Measurements from ENCODE around the gene EPHA4.

The EPHA4 gene

DNA sequence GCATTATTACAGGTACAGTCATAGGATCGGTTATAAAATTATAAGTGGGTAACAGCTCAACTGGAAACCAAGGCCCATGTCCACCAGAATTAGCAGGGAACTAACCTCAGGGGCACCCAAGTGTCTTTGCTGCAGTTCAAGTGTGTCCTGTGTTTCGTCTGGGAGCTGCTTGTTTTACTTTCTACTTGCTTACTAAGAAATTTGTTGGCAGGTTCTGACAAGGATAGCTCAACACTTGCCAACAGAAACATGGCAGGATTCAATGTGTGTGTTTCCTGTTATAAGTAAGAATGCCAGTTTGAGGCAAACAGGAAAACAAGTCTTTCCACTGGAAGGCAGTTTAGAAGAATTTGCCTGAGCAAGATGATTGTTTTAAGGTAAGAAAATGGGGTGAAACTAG, 104.5 kb downstream of the EPHA4 start:
- no peak for DNase-seq

GRCh38 chr2:221466744-221467143, 105.4 kb downstream of the EPHA4 start:
- no peak for DNase-seq

DNA sequence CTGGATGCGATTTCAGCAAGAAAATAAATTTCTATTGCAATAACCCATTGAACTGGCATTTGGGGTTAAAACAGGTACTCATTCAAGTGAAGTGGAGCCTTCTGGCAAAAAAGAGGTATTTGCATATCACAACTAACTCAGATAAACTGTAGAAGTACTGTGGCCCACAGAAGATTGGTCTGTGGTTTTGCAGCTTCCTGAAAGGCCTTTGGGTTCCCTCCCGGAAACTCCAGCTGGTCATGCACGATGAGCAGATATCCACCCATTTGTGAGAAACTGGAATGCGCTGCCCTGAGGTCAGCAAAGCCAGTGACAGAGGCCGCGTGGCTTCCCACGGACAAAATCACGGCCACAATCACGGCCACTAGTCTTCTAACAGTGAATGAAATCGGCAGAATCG, 106.3 kb downstream of the EPHA4 start:
- DNase-seq: no peak

- no peak for DNase-seq
Measured at GRCh38 chr2:221464971-221465370, 107.1 kb downstream of the EPHA4 start.

GRCh38 chr2:221463241-221463896, 108.7 kb downstream of the EPHA4 start:
- no peak for DNase-seq

GRCh38 chr2:221461901-221462300, 110.2 kb downstream of the EPHA4 start:
- no peak for DNase-seq

DNA sequence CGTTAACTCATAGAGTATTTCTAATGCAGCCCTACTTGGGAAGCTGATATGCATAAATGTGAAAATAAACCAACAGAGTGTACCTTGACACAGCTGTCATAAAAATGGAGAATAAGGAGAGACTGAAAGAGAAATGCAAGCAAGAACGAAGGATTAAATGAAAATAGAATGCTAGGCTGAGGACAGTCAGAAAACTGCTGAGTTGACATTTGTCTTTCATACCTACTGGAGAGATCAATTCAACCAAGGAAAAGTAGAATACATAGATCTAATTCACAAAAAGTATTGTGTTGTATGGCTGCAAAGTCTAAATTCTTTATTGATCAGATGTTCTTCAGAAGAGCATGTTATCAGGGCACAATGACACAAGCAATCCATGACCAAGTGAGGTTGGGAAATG, 112.0 kb downstream of the EPHA4 start:
- DNase-seq: no peak

DNA sequence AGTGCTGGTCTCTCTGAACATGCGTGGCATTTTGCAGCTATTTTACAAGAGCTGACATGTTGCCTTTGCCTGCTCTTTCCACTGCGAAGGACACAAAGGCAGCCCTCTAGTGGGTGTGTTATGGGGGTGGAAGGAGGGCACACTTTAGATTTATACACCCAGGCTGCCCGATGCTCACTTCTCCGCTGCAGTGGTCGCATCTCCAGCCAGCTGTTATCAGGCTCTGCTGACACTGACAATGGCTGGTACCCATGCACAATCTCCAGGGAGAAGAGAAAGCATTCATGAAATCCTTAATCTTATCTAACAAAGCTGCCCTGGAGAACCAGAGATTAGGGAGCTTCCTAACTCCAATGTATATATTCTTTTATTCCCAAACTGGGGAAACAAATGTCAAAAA, 113.5 kb downstream of the EPHA4 start:
- DNase-seq: no peak

GRCh38 chr2:221455214-221455613, 116.9 kb downstream of the EPHA4 start:
- DNase-seq: no peak

GRCh38 chr2:221454459-221455105, 117.5 kb downstream of the EPHA4 start:
- DNase-seq: no peak

DNA sequence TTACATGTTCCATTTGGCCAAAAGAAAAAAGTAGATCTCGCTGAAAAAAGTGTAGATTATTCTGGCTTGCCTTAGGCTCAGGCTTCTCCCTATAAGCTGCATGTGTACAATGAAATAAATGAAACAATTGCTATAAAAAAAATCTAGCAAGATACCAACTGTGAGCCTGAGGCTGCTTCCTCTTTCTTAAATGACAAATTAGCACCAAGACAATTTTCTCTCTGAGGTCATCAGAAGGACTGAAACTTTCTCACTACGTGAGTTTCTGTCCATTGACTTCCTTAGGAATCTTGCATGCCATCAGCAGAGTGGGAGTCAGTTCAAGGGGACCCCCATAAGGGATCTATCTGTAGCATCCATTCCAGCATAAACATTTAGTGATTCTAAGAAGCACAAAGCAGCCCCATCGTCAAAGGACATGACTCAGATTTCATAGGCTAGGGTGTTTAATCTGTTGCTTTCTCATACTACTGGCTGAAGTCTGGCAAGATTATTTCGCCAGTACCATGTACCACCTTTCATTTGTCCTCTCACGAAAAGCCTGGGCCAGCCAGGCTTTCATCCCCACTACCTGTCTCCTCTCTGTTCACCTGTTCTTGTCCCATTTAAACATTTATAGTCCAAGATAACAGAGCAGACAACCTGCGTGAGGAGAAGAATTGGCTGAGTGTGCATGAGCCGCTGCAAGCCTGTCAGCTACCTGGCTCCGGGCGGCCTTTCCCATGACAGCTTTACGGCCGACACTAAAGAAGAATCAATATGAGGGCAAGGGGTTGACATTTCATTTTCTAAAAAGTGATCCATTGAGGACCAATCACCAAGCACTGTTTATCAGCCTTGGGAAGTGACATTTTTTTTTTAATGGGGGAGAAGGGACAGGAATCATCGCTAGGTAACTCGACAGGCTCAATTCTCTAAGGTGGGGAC, 120.0 kb downstream of the EPHA4 start:
- DNase-seq: no peak

DNA sequence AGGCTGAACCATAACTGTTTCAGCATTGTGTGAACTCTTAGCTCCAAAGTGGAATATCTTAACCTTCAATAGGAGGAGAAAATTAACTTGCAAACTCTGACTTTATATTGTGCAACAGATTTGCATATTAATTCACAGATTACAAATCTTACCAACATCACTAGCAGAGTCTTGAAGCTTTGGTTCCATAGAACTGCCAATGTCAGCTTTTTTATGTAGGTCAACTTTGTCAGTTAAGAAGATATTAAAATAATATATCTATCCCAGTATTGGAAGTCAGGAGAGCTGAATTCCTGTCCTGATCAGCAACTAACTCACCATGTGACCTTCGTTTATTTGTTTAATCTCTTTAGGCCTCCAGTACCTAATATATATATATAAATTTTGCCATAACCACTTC, 121.8 kb downstream of the EPHA4 start:
- no peak for DNase-seq

DNA sequence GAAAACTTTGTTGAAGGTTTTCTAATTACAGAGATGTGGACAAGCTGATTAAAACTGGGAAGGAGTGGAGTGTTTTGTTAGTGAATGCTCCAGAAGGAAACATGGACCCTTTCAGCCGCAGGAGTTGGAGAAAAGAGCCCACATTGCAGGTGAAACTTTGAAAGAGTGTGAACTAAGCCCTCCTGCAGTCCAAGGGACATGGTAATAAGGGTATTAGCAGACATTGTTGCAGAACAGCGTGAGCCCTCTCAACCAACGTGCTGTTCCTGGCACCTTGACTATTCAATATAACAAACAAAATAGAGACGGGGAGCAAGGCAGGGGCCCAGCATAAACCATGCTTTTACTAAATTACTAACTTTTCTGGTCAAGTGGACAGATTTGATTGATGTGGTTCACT, 122.7 kb downstream of the EPHA4 start:
- DNase-seq: no peak

- DNase-seq: no peak
Measured at GRCh38 chr2:221448844-221449390, 123.2 kb downstream of the EPHA4 start.

DNA sequence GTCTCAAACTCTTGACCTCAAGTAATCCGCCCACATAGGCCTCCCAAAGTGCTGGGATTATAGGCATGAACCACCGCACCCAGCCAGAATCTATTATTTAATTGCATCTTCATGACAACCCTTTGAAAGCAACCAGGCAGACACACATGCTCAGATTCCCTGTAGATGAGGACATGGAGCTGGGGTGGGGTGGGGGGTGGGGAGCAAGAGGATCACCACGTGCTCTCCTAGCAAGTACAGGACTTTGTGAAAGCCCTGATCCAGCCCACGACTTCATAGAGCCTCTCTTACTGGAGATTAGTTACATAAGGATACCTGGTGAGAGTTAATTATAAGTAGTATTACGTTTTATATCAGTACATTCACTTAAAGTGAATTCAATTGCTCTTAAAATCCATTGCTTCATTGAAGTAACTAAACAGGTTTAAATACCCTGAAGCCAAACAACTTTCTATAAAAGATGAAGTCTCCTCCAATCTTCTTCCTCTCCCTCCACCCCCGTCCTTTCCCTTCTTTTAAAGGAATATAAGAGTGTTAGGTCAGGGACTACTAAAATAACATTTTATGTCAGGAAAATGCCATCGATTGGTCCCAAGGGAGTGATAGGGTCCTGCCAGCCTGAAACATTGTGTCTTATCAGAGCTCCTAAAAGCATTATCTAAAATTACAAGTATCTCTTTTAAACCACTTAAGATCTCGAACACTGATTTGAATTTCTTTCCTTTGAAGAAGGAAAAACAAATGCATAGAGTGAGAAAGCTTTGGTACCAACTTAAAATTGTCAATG, 123.9 kb downstream of the EPHA4 start:
- DNase-seq: no peak

DNA sequence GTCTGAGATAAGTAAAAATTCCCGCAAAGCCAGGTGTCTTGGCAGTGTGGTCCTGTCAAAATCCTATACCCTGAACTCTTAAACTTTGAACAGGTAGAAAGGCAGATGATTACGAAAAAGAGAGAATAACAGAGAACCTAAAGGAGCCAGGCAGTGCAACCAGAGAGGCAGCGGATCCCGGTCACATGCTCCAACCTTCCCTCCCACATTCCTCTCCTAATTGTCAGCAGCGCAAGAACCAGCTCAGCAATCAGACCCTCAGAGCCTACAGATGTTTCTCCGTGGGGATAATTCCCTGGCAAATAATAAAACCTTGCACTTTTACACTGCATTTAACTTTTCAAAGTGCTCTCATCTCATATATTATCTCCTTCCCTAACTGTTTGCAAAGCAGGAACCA, 124.8 kb downstream of the EPHA4 start:
- DNase-seq: no peak

DNA sequence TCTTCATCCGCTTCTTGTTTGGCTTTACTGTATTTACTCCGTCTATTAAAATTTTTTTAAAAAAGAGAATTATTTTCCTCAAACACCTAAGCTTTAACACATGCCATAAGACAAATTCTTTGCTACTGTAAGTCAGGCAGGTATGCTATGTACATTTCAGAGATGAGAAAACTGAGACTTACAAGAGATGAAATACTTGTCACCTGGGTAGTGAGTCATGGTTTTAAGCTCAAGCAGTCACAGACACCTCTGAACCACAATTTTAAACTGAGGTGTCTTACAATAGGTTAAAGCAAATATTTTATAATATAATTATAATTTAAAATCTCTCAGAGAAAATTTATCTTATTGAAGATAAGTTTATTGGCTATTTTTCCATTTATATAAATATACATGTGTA, 126.0 kb downstream of the EPHA4 start:
- DNase-seq: no peak

DNA sequence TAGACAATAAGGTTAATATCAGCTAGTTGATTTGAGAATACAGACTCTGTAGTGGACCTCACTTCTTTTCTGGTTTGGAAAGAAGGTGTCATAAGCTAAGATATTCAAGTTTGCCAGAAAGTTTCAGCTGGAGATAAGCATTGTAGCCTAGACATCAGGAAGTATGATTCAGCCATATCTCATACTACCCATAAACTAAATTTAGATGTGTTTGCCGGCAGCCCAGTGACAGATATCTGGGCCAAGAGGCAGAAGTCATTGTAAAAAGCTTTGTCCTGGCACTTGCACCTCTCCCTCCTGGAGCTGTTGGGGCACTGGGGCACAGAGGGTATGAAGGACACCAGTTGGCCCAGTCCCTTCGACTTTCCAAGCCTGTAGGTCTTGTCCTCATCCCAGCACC, 128.0 kb downstream of the EPHA4 start:
- DNase-seq: no peak

DNA sequence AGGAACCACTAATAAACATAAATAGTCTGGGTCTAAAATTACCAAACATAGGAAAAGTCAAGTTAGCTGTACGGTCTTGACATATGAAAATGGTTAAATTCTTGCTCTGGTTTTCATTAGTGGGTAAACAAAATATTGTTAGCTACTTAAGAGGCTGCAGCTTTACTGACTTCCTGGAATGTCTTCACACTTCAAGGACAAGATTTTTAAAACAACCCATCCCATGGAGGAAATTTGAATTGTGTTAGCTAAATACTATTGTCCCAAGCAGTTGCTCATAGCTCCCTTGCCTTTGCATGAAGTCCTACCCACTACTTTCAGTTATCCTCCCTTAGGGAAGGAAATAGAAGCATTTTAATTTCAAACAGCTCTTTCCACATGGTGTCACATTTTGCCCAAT, 128.5 kb downstream of the EPHA4 start:
- DNase-seq: no peak

DNA sequence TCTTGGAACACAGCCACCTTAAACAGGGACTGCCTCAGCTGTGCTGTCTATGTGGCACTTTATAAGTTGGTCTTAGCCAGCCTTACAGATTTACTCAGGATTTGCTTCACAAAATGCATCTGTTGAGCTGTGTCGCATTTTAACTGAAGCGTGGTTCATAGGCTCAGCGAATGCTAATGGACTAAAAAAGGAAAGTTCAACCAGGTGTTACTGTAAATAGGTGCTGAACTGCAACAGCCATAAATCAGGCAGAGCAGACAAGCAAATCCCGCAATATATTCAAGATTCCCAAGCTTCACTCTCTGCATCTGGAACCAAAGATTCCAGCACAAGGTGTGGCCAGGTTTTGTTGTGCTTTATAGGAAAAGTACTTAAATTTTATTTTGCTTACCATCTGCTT, 130.0 kb downstream of the EPHA4 start:
- DNase-seq: no peak

GRCh38 chr2:221439761-221440479, 132.2 kb downstream of the EPHA4 start:
- no peak for DNase-seq

GRCh38 chr2:221437056-221437455, 135.0 kb downstream of the EPHA4 start:
- no peak for DNase-seq

Measured in activated naive CD4-positive, alpha-beta T cell treated with anti-CD3 and anti-CD28 coated beads, Interleukin-2, amount 50 U/mL, for 16 hours (primary cell).